ENCODE data around the gene TCIRG1.
A peak's percentile ranks its signal among the peaks of the same experiment; 100 is the strongest.
"Not testable (repeated sequence)": the region's sequence is repeated elsewhere in the genome, so short reads cannot be mapped to it uniquely, and the experiment has no call there.

The TCIRG1 gene

GRCh38 chr11:68092411-68092810, 53.6 kb downstream of the TCIRG1 start:
- no peak for DNase-seq

GRCh38 chr11:68092946-68093345, 54.1 kb downstream of the TCIRG1 start:
- DNase-seq: not testable (repeated sequence)

GRCh38 chr11:68093565-68093964, 54.7 kb downstream of the TCIRG1 start:
- no peak for DNase-seq

GRCh38 chr11:68096962-68097361, 58.1 kb downstream of the TCIRG1 start:
- DNase-seq: no peak

GRCh38 chr11:68099057-68099456, 60.2 kb downstream of the TCIRG1 start:
- DNase-seq: no peak

- peak in 1 of 2 experiments; percentile 17 for DNase-seq
Observed at GRCh38 chr11:68099474-68100405, 60.9 kb downstream of the TCIRG1 start.
